Tibial artery (tissue), 4 donors: Measurements from ENCODE around the gene CCDC85B.
"Not testable (repeated sequence)": the region's sequence is repeated elsewhere in the genome, so short reads cannot be mapped to it uniquely, and the experiment has no call there.

Experiments used
- DNase-seq, 2 donors: peaks; one replicate each; pipeline ENCODE4 v3.0.0-alpha.2; 2019
- H3K27ac ChIP-seq, 2 donors: fragments of 200-600 bp; sonication (generic) in 1 of 2; 1 replicate in 1 of 2; 2 replicates in 1 of 2; pipeline ENCODE4 v1.5.1; 2018 to 2019; ENCODE audit warnings: mild to moderate bottlenecking in 1 of 2
- H3K27me3 ChIP-seq, 2 donors: fragments of 200-600 bp; sonication (generic) in 1 of 2; one replicate each; pipeline versions ENCODE4 v1.5.1 to v1.6.0; 2016 to 2019
- H3K36me3 ChIP-seq, 3 donors: fragments of 200-600 bp; sonication (generic) in 2 of 3; one replicate each; pipeline ENCODE4 v1.5.1; 2016 to 2019; ENCODE audit warnings: mild to moderate bottlenecking in 2 of 3
- H3K4me1 ChIP-seq, 4 donors: fragments of 200-600 bp; sonication (generic) in 2 of 4; 1 replicate in 3 of 4; 2 replicates in 1 of 4; pipeline ENCODE4 v1.5.1; 2016 to 2019
- H3K4me3 ChIP-seq, 2 donors: fragments of 200-600 bp; sonication (generic) in 1 of 2; 1 replicate in 1 of 2; 2 replicates in 1 of 2; pipeline ENCODE4 v1.5.1; 2018 to 2019; ENCODE audit warnings: mild to moderate bottlenecking in 2 of 2
- H3K9me3 ChIP-seq, 3 donors: fragments of 200-600 bp; sonication (generic) in 1 of 3; one replicate each; pipeline ENCODE4 v1.5.1; 2016 to 2019
- CTCF ChIP-seq, 2 experiments: fragments of 200-600 bp in 1 of 2; fragments of 450-650 bp in 1 of 2; IDR thresholded peaks; one replicate each; pipeline ENCODE4 v1.5.1; 2017 to 2019; ENCODE audit warnings: antibody characterized with exemption in 2 of 2, mild to moderate bottlenecking in 1 of 2, moderate library complexity in 1 of 2
- intact Hi-C: fragments of 100-400 bp; cut with DNase I; formaldehyde crosslinking; loops from one replicate; pipeline ENCODE4 v1.15.0; 2023; ENCODE audit warnings: low total_unique reads

CCDC85B gene

GRCh38 chr11:65886826-65887722 is 3.4 kb upstream of the CCDC85B start:
- intact Hi-C loops: no loop called here
- DNase-seq: no peak
- no peak for TF ChIP-seq CTCF (IDR thresholded peaks at IDR 0.05)
- Histone ChIP-seq H3K4me3 (peak overlapping the region; percentile 61 to 83), H3K9me3 (no peaks in the 10 kb centered on the region), H3K4me1 (peaks cover 4 to 61% (median 41%) of the 10 kb centered on the region in 4 donors), H3K27me3 (no peaks in the 10 kb centered on the region), H3K36me3 (peaks cover 15 to 46% (median 26%) of the 10 kb centered on the region in 3 donors), H3K27ac (peak overlapping the region; percentile 93 to 95)

GRCh38 chr11:65887723-65888162 is 2.7 kb upstream of the CCDC85B start:
- Histone ChIP-seq H3K27me3 (no peaks in the 10 kb centered on the region), H3K27ac (peak overlapping the region; percentile 93 to 95), H3K4me1 (peaks cover 6 to 67% (median 47%) of the 10 kb centered on the region in 4 donors), H3K4me3 (peak overlapping the region; percentile 61 to 83), H3K36me3 (peaks cover 15 to 39% (median 26%) of the 10 kb centered on the region in 3 donors), H3K9me3 (no peaks in the 10 kb centered on the region)
- TF ChIP-seq CTCF (IDR thresholded peaks at IDR 0.05): no peak
- no peak for DNase-seq
- intact Hi-C loops: loop anchor here (2.0 kb wide), 1 partner anchor 29 kb away; no protein-coding TSS in a partner anchor

- peak within 1 kb of the TSS; percentile 93 to 95 for H3K27ac ChIP-seq
- intact Hi-C loops: loop anchor here (2.0 kb wide), 1 partner anchor 29 kb away; no protein-coding TSS in a partner anchor
- no peaks in the 10 kb centered on the region for H3K9me3 ChIP-seq
- peak within 1 kb of the TSS; percentile 61 to 83 for H3K4me3 ChIP-seq
- H3K27me3 ChIP-seq: no peaks in the 10 kb centered on the region
- H3K36me3 ChIP-seq: peaks cover 10 to 33% (median 21%) of the 10 kb centered on the region in 3 donors
- peak; percentile 87 to 96 for TF ChIP-seq CTCF (IDR thresholded peaks at IDR 0.05)
- peak; percentile 97 to 99 for DNase-seq
- peaks cover 6 to 73% (median 53%) of the 10 kb centered on the region in 4 donors for H3K4me1 ChIP-seq
Measured at GRCh38 chr11:65888163-65888814, 2.2 kb upstream of the CCDC85B start, which contains the start of gene FIBP. TSS of gene FIBP (minus strand) at chr11:65888471. CDS start at chr11:65888418, 53 bp downstream.

- Histone ChIP-seq H3K4me3 (peak overlapping the region; percentile 61 to 83), H3K4me1 (peaks cover 6 to 64% (median 54%) of the 10 kb centered on the region in 4 donors), H3K36me3 (peaks cover 0 to 6% (median 3%) of the 10 kb centered on the region in 3 donors), H3K9me3 (no peaks in the 10 kb centered on the region), H3K27me3 (no peaks in the 10 kb centered on the region), H3K27ac (peak overlapping the region; percentile 93 to 95)
- peak; percentile 46 to 80 for DNase-seq
- peak in 1 of 2 experiments; percentile 7 for TF ChIP-seq CTCF (IDR thresholded peaks at IDR 0.05)
- intact Hi-C loops: no loop called here
Measured at GRCh38 chr11:65891219-65892136, 1.0 kb downstream of the CCDC85B start.

- H3K36me3 ChIP-seq, H3K9me3 ChIP-seq, DNase-seq, H3K27me3 ChIP-seq, intact Hi-C loops: not testable (repeated sequence)
- Histone ChIP-seq H3K27ac (peak overlapping the region; percentile 93 to 95), H3K4me1 (peaks cover 6 to 59% (median 49%) of the 10 kb centered on the region in 4 donors), H3K4me3 (peak overlapping the region; percentile 61 to 83)
Measured at GRCh38 chr11:65892137-65892540, 1.7 kb downstream of the CCDC85B start.
